GM21723 (cell line): ENCODE data around the gene NXPH4.
A peak's percentile ranks its signal among the peaks of the same experiment; 100 is the strongest.

ENCODE experiments used
- ATAC-seq: cut with Tn5 transposase; IDR thresholded peaks from one replicate; pipeline ENCODE4 v1.9.1; 2021; ENCODE audit warnings: mild to moderate bottlenecking, moderate library complexity; ENCODE audit not compliant: unreplicated experiment

NXPH4 gene

GRCh38 chr12:57182918-57183575, 33.5 kb upstream of the NXPH4 start:
- peak; percentile 89 for ATAC-seq

- no peak for ATAC-seq
These were observed 32.5 kb upstream of the NXPH4 start for GRCh38 chr12:57183939-57184725.

GRCh38 chr12:57185403-57185802, 31.2 kb upstream of the NXPH4 start:
- ATAC-seq = no peak

GRCh38 chr12:57185906-57186508, 30.6 kb upstream of the NXPH4 start:
- no peak for ATAC-seq

GRCh38 chr12:57187222-57188089, 29.1 kb upstream of the NXPH4 start:
- no peak for ATAC-seq

GRCh38 chr12:57188090-57188425, 28.5 kb upstream of the NXPH4 start:
- ATAC-seq = no peak

GRCh38 chr12:57190037-57190436, 26.6 kb upstream of the NXPH4 start:
- ATAC-seq = no peak

GRCh38 chr12:57190821-57191220, 25.8 kb upstream of the NXPH4 start:
- no peak for ATAC-seq

GRCh38 chr12:57191410-57191809, 25.2 kb upstream of the NXPH4 start:
- no peak for ATAC-seq

GRCh38 chr12:57192920-57193319, 23.7 kb upstream of the NXPH4 start:
- no peak for ATAC-seq

- no peak for ATAC-seq
These were observed 22.8 kb upstream of the NXPH4 start for GRCh38 chr12:57193706-57194245.

- ATAC-seq = no peak
These were observed 22.3 kb upstream of the NXPH4 start for GRCh38 chr12:57194253-57194652.

- no peak for ATAC-seq
These were observed 21.4 kb upstream of the NXPH4 start for GRCh38 chr12:57195186-57195585.

GRCh38 chr12:57195611-57196371, 20.8 kb upstream of the NXPH4 start:
- no peak for ATAC-seq

- no peak for ATAC-seq
These were observed 20.2 kb upstream of the NXPH4 start for GRCh38 chr12:57196439-57196838.

- no peak for ATAC-seq
These were observed 19.6 kb upstream of the NXPH4 start for GRCh38 chr12:57196956-57197355.

- no peak for ATAC-seq
These were observed 18.3 kb upstream of the NXPH4 start for GRCh38 chr12:57198329-57198728.

GRCh38 chr12:57199191-57199590, 17.4 kb upstream of the NXPH4 start:
- no peak for ATAC-seq

- ATAC-seq = no peak
These were observed 16.1 kb upstream of the NXPH4 start for GRCh38 chr12:57200497-57200896.

GRCh38 chr12:57201219-57201618, 15.4 kb upstream of the NXPH4 start:
- no peak for ATAC-seq
